ENCODE measurements around the gene ALOXE3.
A peak's percentile ranks its signal among the peaks of the same experiment; 100 is the strongest.

Gene ALOXE3

DNA sequence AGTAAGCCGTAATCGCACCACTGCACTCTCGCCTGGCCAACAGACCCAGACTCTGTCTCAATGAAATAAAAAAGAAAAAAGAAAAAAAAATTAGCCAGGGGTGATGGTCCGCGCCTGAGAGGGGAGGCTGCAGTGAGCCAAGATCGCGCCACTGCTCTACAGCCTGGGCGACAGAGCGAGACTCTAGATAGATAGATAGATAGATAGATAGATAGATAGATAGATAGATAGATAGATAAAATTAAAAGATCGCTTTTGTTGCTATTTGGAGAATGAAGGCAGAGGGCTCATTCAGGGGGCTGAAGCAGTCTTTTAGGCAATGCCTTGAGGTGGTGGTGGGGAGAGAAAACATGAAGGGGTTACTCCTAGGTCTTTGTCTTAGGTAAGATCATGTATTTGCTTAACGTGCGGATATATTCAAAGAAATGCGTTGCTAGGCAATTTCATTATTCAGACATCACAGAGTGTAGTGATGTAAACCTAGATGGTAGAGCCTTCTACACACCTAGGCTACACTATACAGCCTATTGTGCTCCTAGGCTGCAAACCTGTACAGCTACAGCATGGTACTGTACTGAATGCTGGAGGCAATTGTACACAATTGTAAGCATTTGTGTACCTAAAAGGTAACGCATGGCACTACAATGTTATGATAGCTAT is 9.9 kb upstream of the ALOXE3 start:
- TF ChIP-seq ZNF8 (CRISPR knock-in tag; IDR thresholded peaks at IDR 0.05) (no peak), BACH2 (CRISPR knock-in tag; IDR thresholded peaks at IDR 0.05; ENCODE audit: borderline replicate concordance) (no peak), ISL1 (CRISPR knock-in tag; IDR thresholded peaks at IDR 0.05) (no peak), ZC3H10 (CRISPR knock-in tag; IDR thresholded peaks at IDR 0.05) (no peak), TOX (CRISPR knock-in tag; IDR thresholded peaks at IDR 0.05; ENCODE audit: borderline replicate concordance) (no peak), ZFP3 (CRISPR knock-in tag; IDR thresholded peaks at IDR 0.05) (no peak), CSDC2 (CRISPR knock-in tag; IDR thresholded peaks at IDR 0.05) (no peak), SNAI2 (CRISPR knock-in tag; IDR thresholded peaks at IDR 0.05) (no peak), OSR1 (CRISPR knock-in tag; IDR thresholded peaks at IDR 0.05) (no peak), ESRRG (CRISPR knock-in tag; IDR thresholded peaks at IDR 0.05) (no peak), TCF4 (CRISPR knock-in tag; IDR thresholded peaks at IDR 0.05; ENCODE audit: borderline replicate concordance) (no peak), ZNF565 (CRISPR knock-in tag; conservative IDR thresholded peaks at IDR 0.05; ENCODE audit: low read depth) (no peak)
- TF ChIP-seq, protein P1, sequence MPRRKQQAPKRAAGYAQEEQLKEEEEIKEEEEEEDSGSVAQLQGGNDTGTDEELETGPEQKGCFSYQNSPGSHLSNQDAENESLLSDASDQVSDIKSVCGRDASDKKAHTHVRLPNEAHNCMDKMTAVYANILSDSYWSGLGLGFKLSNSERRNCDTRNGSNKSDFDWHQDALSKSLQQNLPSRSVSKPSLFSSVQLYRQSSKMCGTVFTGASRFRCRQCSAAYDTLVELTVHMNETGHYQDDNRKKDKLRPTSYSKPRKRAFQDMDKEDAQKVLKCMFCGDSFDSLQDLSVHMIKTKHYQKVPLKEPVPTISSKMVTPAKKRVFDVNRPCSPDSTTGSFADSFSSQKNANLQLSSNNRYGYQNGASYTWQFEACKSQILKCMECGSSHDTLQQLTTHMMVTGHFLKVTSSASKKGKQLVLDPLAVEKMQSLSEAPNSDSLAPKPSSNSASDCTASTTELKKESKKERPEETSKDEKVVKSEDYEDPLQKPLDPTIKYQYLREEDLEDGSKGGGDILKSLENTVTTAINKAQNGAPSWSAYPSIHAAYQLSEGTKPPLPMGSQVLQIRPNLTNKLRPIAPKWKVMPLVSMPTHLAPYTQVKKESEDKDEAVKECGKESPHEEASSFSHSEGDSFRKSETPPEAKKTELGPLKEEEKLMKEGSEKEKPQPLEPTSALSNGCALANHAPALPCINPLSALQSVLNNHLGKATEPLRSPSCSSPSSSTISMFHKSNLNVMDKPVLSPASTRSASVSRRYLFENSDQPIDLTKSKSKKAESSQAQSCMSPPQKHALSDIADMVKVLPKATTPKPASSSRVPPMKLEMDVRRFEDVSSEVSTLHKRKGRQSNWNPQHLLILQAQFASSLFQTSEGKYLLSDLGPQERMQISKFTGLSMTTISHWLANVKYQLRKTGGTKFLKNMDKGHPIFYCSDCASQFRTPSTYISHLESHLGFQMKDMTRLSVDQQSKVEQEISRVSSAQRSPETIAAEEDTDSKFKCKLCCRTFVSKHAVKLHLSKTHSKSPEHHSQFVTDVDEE (CRISPR knock-in tag; IDR thresholded peaks at IDR 0.05): no peak
- no peak for ATAC-seq

DNA sequence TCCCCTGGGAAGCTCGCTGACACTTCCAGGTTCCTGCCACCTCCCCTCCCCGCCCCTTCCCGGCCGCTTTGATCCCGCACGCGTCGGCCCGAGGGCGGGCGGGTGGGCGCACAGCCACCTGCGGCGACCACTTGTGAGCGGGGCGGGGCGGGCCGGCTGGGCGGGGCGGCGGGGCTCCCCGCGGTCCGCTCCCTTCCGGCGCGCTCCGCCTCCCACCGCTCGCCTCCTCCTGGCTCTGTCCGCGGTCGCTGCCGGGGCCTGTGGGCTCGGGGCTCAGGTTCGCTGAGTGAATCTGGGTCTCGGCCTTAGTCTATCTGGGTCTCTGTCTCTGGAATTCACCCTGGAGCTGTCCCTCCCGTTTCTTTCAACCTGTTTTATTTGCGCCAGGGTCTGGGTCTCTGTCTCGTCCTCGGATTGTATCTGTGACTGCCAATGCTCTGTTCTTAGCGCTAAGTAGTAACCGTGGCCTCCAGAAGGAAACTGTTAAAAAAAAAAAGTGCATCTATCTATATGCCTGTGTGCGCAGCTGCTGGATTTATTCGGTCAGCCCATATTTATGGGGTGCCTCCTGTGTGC is 8.3 kb upstream of the ALOXE3 start:
- TF ChIP-seq, protein P2, sequence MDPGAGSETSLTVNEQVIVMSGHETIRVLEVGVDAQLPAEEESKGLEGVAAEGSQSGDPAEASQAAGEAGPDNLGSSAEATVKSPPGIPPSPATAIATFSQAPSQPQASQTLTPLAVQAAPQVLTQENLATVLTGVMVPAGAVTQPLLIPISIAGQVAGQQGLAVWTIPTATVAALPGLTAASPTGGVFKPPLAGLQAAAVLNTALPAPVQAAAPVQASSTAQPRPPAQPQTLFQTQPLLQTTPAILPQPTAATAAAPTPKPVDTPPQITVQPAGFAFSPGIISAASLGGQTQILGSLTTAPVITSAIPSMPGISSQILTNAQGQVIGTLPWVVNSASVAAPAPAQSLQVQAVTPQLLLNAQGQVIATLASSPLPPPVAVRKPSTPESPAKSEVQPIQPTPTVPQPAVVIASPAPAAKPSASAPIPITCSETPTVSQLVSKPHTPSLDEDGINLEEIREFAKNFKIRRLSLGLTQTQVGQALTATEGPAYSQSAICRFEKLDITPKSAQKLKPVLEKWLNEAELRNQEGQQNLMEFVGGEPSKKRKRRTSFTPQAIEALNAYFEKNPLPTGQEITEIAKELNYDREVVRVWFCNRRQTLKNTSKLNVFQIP (CRISPR knock-in tag; IDR thresholded peaks at IDR 0.05; ENCODE audit: borderline replicate concordance, low read depth): no peak
- TF ChIP-seq ZNF565 (CRISPR knock-in tag; conservative IDR thresholded peaks at IDR 0.05; ENCODE audit: low read depth): no peak
- no peak for TF ChIP-seq OSR1 (CRISPR knock-in tag; IDR thresholded peaks at IDR 0.05)
- TF ChIP-seq ZC3H10 (CRISPR knock-in tag; IDR thresholded peaks at IDR 0.05): no peak
- TF ChIP-seq TCF4 (CRISPR knock-in tag; IDR thresholded peaks at IDR 0.05; ENCODE audit: borderline replicate concordance): no peak
- TF ChIP-seq, protein P1 (CRISPR knock-in tag; IDR thresholded peaks at IDR 0.05): no peak
- TF ChIP-seq, protein P3, sequence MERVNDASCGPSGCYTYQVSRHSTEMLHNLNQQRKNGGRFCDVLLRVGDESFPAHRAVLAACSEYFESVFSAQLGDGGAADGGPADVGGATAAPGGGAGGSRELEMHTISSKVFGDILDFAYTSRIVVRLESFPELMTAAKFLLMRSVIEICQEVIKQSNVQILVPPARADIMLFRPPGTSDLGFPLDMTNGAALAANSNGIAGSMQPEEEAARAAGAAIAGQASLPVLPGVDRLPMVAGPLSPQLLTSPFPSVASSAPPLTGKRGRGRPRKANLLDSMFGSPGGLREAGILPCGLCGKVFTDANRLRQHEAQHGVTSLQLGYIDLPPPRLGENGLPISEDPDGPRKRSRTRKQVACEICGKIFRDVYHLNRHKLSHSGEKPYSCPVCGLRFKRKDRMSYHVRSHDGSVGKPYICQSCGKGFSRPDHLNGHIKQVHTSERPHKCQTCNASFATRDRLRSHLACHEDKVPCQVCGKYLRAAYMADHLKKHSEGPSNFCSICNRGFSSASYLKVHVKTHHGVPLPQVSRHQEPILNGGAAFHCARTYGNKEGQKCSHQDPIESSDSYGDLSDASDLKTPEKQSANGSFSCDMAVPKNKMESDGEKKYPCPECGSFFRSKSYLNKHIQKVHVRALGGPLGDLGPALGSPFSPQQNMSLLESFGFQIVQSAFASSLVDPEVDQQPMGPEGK (CRISPR knock-in tag; IDR thresholded peaks at IDR 0.05; ENCODE audit: borderline replicate concordance): no peak
- no peak for TF ChIP-seq ZNF8 (CRISPR knock-in tag; IDR thresholded peaks at IDR 0.05)
- TF ChIP-seq, protein P4, sequence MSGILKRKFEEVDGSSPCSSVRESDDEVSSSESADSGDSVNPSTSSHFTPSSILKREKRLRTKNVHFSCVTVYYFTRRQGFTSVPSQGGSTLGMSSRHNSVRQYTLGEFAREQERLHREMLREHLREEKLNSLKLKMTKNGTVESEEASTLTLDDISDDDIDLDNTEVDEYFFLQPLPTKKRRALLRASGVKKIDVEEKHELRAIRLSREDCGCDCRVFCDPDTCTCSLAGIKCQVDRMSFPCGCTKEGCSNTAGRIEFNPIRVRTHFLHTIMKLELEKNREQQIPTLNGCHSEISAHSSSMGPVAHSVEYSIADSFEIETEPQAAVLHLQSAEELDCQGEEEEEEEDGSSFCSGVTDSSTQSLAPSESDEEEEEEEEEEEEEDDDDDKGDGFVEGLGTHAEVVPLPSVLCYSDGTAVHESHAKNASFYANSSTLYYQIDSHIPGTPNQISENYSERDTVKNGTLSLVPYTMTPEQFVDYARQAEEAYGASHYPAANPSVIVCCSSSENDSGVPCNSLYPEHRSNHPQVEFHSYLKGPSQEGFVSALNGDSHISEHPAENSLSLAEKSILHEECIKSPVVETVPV (CRISPR knock-in tag; IDR thresholded peaks at IDR 0.05): no peak
- TF ChIP-seq ZFP30 (CRISPR knock-in tag; IDR thresholded peaks at IDR 0.05): no peak
- TF ChIP-seq GLIS3 (CRISPR knock-in tag; IDR thresholded peaks at IDR 0.05): no peak
- no peak for TF ChIP-seq ARNTL (CRISPR knock-in tag; IDR thresholded peaks at IDR 0.05; ENCODE audit: borderline replicate concordance, low read depth)
- TF ChIP-seq SNAI2 (CRISPR knock-in tag; IDR thresholded peaks at IDR 0.05): no peak
- TF ChIP-seq, protein P5, sequence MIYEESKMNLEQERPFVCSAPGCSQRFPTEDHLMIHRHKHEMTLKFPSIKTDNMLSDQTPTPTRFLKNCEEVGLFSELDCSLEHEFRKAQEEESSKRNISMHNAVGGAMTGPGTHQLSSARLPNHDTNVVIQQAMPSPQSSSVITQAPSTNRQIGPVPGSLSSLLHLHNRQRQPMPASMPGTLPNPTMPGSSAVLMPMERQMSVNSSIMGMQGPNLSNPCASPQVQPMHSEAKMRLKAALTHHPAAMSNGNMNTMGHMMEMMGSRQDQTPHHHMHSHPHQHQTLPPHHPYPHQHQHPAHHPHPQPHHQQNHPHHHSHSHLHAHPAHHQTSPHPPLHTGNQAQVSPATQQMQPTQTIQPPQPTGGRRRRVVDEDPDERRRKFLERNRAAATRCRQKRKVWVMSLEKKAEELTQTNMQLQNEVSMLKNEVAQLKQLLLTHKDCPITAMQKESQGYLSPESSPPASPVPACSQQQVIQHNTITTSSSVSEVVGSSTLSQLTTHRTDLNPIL (CRISPR knock-in tag; IDR thresholded peaks at IDR 0.05; ENCODE audit: low read depth): no peak
- TF ChIP-seq PPARA (CRISPR knock-in tag; IDR thresholded peaks at IDR 0.05; ENCODE audit: borderline replicate concordance): no peak
- no peak for TF ChIP-seq ISL1 (CRISPR knock-in tag; IDR thresholded peaks at IDR 0.05)
- no peak for TF ChIP-seq ZFP3 (CRISPR knock-in tag; IDR thresholded peaks at IDR 0.05)
- no peak for TF ChIP-seq BACH2 (CRISPR knock-in tag; IDR thresholded peaks at IDR 0.05; ENCODE audit: borderline replicate concordance)
- no peak for TF ChIP-seq ESRRG (CRISPR knock-in tag; IDR thresholded peaks at IDR 0.05)
- ATAC-seq: peak; percentile 44

Measured in SK-N-SH treated with all-trans-retinoic acid at 6 μM for 48 hours (cell line).